ENCODE measurements around the gene SLC23A2.

Gene SLC23A2

DNA sequence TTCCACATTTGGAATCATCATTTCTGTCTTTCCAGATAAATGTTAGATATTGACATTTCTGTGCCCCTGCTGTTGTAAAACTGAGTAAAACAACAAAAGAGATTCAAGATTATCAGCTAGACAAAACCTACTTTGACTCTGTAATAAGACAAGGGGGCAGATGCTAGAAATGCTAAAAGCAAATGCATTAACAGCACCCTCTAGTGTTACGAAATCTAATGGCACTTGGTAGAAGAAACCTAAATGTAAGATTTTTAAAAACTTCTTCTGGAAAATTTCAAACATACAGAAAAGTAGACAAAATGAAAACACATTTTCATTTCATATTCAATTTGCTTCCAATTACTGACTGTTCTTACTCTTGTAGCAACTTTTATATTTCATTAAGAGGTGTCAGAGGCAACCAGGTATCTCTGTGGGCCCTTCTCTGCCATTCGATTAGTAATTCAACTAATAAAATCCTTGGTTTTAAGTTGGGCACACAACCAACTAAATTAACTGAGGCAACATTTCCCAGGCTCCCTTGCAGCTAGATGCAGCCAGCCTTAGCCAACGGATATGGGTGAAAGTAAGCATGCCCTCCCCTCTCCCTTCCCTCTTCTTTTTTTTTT lies 45.0 kb downstream of the SLC23A2 start:
- no peak for TF ChIP-seq POLR2AphosphoS5 (IDR thresholded peaks at IDR 0.05; ENCODE audit: low read depth, low read length)
- no peak for TF ChIP-seq FOXP2 (optimal IDR thresholded peaks at IDR 0.05; ENCODE audit: borderline replicate concordance, extremely low read depth, extremely low read length, insufficient read depth)
- TF ChIP-seq SIN3A (IDR thresholded peaks at IDR 0.05; ENCODE audit: borderline replicate concordance, insufficient read depth, low read length): no peak
- TF ChIP-seq TAF1 (IDR thresholded peaks at IDR 0.05; ENCODE audit: borderline replicate concordance, insufficient read depth, low read length): no peak
- TF ChIP-seq, protein P1, sequence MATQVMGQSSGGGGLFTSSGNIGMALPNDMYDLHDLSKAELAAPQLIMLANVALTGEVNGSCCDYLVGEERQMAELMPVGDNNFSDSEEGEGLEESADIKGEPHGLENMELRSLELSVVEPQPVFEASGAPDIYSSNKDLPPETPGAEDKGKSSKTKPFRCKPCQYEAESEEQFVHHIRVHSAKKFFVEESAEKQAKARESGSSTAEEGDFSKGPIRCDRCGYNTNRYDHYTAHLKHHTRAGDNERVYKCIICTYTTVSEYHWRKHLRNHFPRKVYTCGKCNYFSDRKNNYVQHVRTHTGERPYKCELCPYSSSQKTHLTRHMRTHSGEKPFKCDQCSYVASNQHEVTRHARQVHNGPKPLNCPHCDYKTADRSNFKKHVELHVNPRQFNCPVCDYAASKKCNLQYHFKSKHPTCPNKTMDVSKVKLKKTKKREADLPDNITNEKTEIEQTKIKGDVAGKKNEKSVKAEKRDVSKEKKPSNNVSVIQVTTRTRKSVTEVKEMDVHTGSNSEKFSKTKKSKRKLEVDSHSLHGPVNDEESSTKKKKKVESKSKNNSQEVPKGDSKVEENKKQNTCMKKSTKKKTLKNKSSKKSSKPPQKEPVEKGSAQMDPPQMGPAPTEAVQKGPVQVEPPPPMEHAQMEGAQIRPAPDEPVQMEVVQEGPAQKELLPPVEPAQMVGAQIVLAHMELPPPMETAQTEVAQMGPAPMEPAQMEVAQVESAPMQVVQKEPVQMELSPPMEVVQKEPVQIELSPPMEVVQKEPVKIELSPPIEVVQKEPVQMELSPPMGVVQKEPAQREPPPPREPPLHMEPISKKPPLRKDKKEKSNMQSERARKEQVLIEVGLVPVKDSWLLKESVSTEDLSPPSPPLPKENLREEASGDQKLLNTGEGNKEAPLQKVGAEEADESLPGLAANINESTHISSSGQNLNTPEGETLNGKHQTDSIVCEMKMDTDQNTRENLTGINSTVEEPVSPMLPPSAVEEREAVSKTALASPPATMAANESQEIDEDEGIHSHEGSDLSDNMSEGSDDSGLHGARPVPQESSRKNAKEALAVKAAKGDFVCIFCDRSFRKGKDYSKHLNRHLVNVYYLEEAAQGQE (IDR thresholded peaks at IDR 0.05; ENCODE audit: insufficient read depth in 1 of 2, low read depth in 2 of 2, low read length in 2 of 2): no peak

DNA sequence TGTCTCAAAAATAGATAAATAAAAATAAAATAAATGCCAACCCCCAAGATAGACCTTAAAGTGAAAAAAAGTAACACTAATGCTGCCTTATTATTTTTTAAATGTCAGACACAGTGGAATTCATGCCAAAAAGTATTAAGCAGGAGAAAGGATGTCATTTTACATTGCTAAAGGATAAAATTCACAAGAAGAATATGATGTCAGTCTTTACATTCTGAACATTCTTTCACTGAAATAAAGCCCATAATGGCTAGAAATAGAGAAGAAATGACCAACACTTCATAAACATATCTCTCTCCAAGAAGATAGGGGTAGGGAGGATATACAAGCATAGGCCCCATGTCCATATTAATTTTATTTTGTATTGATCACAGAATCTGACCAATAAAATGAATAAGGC lies 47.4 kb downstream of the SLC23A2 start:
- TF ChIP-seq POLR2AphosphoS5 (IDR thresholded peaks at IDR 0.05; ENCODE audit: low read depth, low read length) (no peak), FOXP2 (optimal IDR thresholded peaks at IDR 0.05; ENCODE audit: borderline replicate concordance, extremely low read depth, extremely low read length, insufficient read depth) (no peak)
- TF ChIP-seq, protein P1 (IDR thresholded peaks at IDR 0.05; ENCODE audit: insufficient read depth in 1 of 2, low read depth in 2 of 2, low read length in 2 of 2): no peak

DNA sequence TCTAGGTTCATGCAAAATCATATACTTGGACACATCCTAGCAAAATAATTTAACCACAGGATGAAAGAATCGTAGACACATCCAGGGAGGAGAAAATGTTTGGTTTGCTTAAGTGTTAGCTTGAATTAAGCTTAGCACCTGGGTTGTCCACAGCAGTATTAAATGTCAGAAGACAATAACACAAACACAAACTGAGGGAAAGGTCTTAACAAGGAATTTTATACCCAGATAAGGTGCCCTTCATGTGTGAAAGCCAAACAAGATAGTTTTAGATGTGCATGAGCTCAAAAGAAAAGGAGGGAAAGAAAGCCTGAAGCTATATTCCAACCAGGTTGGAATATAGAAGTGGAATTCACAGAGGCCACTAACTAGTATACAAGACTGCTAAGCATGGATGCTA lies 49.1 kb downstream of the SLC23A2 start:
- TF ChIP-seq SIN3A (IDR thresholded peaks at IDR 0.05; ENCODE audit: borderline replicate concordance, insufficient read depth, low read length) (no peak), FOXP2 (optimal IDR thresholded peaks at IDR 0.05; ENCODE audit: borderline replicate concordance, extremely low read depth, extremely low read length, insufficient read depth) (no peak), POLR2AphosphoS5 (IDR thresholded peaks at IDR 0.05; ENCODE audit: low read depth, low read length) (no peak), TAF1 (IDR thresholded peaks at IDR 0.05; ENCODE audit: borderline replicate concordance, insufficient read depth, low read length) (no peak)
- TF ChIP-seq, protein P1 (IDR thresholded peaks at IDR 0.05; ENCODE audit: insufficient read depth in 1 of 2, low read depth in 2 of 2, low read length in 2 of 2): no peak

DNA sequence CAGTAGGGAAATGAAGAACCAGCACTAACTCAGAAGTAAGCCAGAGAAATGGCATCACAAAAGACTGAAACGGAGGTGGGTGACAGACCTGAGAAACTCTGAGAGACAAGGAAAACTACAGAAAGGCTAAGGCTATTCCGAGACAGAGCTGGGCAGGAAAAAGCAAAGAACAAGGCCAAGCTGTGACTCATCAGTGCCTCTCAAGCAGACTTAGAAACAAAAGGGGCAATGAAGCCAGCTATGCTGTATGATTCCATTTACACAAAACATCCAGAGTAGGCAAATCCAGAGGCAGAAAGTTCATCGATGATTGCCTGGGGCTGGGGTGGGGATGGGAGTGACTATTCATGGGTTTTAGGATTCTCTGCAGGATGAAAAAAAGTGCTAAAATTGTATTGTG lies 50.0 kb downstream of the SLC23A2 start:
- TF ChIP-seq SIN3A (IDR thresholded peaks at IDR 0.05; ENCODE audit: borderline replicate concordance, insufficient read depth, low read length): no peak
- TF ChIP-seq POLR2AphosphoS5 (IDR thresholded peaks at IDR 0.05; ENCODE audit: low read depth, low read length): no peak
- TF ChIP-seq, protein P1 (IDR thresholded peaks at IDR 0.05; ENCODE audit: insufficient read depth in 1 of 2, low read depth in 2 of 2, low read length in 2 of 2): no peak
- TF ChIP-seq TAF1 (IDR thresholded peaks at IDR 0.05; ENCODE audit: borderline replicate concordance, insufficient read depth, low read length): no peak
- no peak for TF ChIP-seq FOXP2 (optimal IDR thresholded peaks at IDR 0.05; ENCODE audit: borderline replicate concordance, extremely low read depth, extremely low read length, insufficient read depth)

DNA sequence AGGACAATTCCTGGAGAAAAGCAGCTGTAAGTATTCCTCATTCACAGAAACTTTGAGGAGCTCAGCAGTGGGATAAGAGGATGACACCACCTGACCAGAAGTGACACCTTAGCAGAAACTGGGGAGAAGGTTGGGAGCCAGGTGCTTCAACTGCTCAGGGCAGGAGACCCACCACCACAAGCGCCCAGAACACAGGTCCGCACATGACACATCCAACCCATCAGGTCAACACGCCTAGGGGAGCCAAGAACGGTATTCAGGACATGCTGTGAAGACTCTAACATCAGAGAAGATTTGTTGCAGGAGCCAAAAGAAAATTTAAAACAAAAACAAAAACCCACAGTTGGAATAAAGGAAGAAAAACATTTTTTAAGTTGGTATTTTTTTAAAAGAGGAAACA lies 50.5 kb downstream of the SLC23A2 start:
- TF ChIP-seq TAF1 (IDR thresholded peaks at IDR 0.05; ENCODE audit: borderline replicate concordance, insufficient read depth, low read length) (no peak), FOXP2 (optimal IDR thresholded peaks at IDR 0.05; ENCODE audit: borderline replicate concordance, extremely low read depth, extremely low read length, insufficient read depth) (no peak), SIN3A (IDR thresholded peaks at IDR 0.05; ENCODE audit: borderline replicate concordance, insufficient read depth, low read length) (no peak), POLR2AphosphoS5 (IDR thresholded peaks at IDR 0.05; ENCODE audit: low read depth, low read length) (no peak)
- TF ChIP-seq, protein P1 (IDR thresholded peaks at IDR 0.05; ENCODE audit: insufficient read depth in 1 of 2, low read depth in 2 of 2, low read length in 2 of 2): no peak

Measured in PFSK-1 (cell line).